Activated CD8-positive, alpha-beta T cell treated with anti-CD3 and anti-CD28 coated beads, Interleukin-2, amount 10 ng/mL, durations not matched to agents 7 days and 5 days (primary cell): ENCODE measurements around the gene AVPR2. TPM values are rescaled to one million over a fixed set of nuclear protein-coding genes. Genes with fewer than 3 reads are reported as not detected.

Source experiments
- ATAC-seq: fragments of 150-1000 bp; cut with Tn5 transposase; one replicate; pipeline ENCODE4 v1.10.0; 2021; ENCODE audit warnings: moderate library complexity
- CTCF ChIA-PET: fragments of 350-600 bp; sonication (Branson Sonifier 250); formaldehyde crosslinking; loops from one replicate; lab custom pipeline; 2021; ENCODE audit warnings: antibody characterized with exemption; lab: Charles Lee
- POLR2A ChIA-PET: fragments of 350-600 bp; sonication (Branson Sonifier 250); formaldehyde crosslinking; loops from one replicate; lab custom pipeline; 2021; ENCODE audit warnings: antibody characterized with exemption; lab: Charles Lee
- DNase-seq: peaks from one replicate; pipeline ENCODE4 v3.0.0-alpha.2; 2020
- H3K27ac Mint-ChIP-seq: one replicate; pipeline ENCODE4 v1.8.0; 2021; ENCODE audit warnings: mild to moderate bottlenecking, mixed read lengths
- H3K27me3 Mint-ChIP-seq: one replicate; pipeline ENCODE4 v1.8.0; 2021; ENCODE audit warnings: low read depth, mixed read lengths
- H3K36me3 Mint-ChIP-seq: one replicate; pipeline ENCODE4 v1.8.0; 2021; ENCODE audit warnings: low read depth, mixed read lengths
- H3K4me1 Mint-ChIP-seq: one replicate; pipeline ENCODE4 v1.8.0; 2021; ENCODE audit warnings: low read depth, mixed read lengths
- H3K4me3 Mint-ChIP-seq: one replicate; pipeline ENCODE4 v1.8.0; 2021; ENCODE audit warnings: mild to moderate bottlenecking, mixed read lengths
- H3K9me3 Mint-ChIP-seq: one replicate; pipeline ENCODE4 v1.8.0; 2022; ENCODE audit warnings: mixed read lengths; ENCODE audit not compliant: insufficient read depth
- total RNA-seq, 2 experiments: library from RNA; stranded (reverse); gene quantifications; one replicate each; pipeline ENCODE4 v1.2.3, GENCODE V29; 2021

The AVPR2 gene
- total RNA-seq, 2 experiments from 2014 or later: not detected

DNA sequence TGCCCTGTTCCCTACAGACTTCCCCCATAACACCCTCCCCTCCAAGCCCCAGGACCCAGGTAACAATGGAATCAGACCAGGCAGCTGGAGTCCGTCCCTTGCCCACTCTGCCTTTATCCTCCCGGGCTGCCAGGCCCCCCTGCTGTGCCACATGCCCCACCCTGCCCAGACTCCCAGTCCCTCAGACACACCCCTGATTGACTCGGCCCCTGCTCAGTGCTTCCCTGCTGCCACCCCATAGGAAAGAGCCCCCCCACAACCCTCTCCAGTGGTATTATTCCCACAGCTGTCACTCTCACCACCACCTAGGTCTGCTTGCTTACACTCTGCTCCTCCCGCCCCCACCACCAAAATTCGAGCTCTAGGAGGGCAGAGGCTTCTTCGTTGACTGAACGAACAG lies 35.1 kb downstream of the AVPR2 start:
- ChIA-PET CTCF (interaction anchor here (1.4 to 2.7 kb wide), 3 partner anchors 8 to 15 kb away, joined by 4 to 10 read pairs (median 6); no protein-coding TSS in a partner anchor), POLR2A (interaction anchor here (1.1 to 1.6 kb wide), 4 partner anchors 10 to 15 kb away, joined by 3 to 5 read pairs (median 4); partner anchors contain the start of gene ARHGAP4)
- no peak overlapping the region for H3K27ac Mint-ChIP-seq
- H3K4me1 Mint-ChIP-seq: peaks cover 25% of the 10 kb centered on the region
- H3K36me3 Mint-ChIP-seq: no peaks in the 10 kb centered on the region
- DNase-seq (no peak), ATAC-seq (no peak)
- H3K27me3 Mint-ChIP-seq: no peaks in the 10 kb centered on the region
- no peaks in the 10 kb centered on the region for H3K9me3 Mint-ChIP-seq
- no peak overlapping the region for H3K4me3 Mint-ChIP-seq

- Mint-ChIP-seq H3K4me3 (peak overlapping the region; percentile 66), H3K36me3 (no peaks in the 10 kb centered on the region), H3K27me3 (no peaks in the 10 kb centered on the region), H3K27ac (peak overlapping the region; percentile 77), H3K4me1 (peaks cover 23% of the 10 kb centered on the region), H3K9me3 (no peaks in the 10 kb centered on the region)
- DNase-seq (no peak), ATAC-seq (peak; percentile 18)
- POLR2A ChIA-PET: interaction anchor here (1.7 kb wide), 1 partner anchor 15 kb away, joined by 11 read pairs; the partner anchor contains the start of gene ARHGAP4
- CTCF ChIA-PET: interaction anchor here (0.9 to 2.0 kb wide), 2 partner anchors 13 to 17 kb away, joined by 4 to 6 read pairs; no protein-coding TSS in a partner anchor
Measured at GRCh38 chrX:153941336-153942252, 37.1 kb downstream of the AVPR2 start.

DNA sequence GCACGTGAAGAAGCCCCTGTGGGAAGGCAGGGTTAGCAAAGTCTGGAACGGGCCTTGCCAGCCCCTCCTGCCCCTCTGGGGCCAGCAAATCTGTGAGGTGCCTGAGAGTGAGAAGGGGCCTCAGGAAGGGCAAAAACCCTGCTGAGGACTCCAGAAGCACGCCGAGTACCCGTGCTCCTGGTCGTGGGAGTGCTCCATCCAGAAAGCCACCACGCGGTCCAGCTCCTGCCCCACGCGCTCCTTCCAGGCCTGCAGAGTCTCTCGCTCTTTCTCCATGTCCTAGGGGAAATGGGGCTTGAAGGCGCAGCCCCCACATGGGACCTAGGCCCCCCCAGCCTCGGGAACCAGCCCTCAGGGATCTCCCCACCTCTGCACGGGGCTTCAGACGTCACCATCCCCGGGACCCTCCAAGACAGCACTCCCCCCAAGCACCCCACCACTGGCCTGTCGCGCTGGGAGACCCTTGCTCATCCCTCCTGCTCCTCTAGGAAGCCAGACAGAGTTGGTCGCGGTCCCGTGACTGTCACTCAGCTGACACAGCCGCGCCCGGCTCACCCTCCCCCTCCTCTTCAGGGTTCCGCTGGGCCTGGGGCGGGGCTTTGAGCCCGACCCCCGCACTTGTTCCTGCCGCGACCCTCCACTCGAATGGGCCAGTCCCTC lies 39.8 kb downstream of the AVPR2 start, which contains the start of gene RENBP:
Gene RENBP, minus strand, starts transcription at position 504 of the 660 bp plus-strand sequence. Its CDS starts 33 bp downstream, at position 471.
- DNase-seq: peak; percentile 51
- POLR2A ChIA-PET: interaction anchor here (0.6 to 6.6 kb wide), 3 partner anchors 17 to 160 kb away, joined by 3 to 84 read pairs (median 4); partner anchors contain the start of gene ARHGAP4
- H3K27me3 Mint-ChIP-seq: no peaks in the 10 kb centered on the region

DNA sequence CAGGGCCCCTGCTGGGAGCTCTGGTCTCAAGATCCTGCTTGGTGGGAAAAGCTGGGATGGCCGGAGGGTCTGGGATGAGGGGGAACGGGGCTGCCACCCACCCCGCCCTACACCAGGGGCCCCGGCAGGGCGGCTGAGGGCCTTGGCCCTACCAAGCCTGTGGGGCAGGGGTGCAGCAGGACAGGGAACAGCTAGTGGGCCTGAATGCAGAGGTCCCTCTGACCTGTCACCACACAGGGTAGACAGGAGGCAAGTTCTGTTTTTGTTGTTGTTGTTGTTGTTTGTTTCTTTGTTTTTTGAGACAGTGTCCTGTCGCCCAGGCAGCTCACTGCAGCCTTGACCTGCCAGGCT lies 40.3 kb downstream of the AVPR2 start:
- peaks cover 14% of the 10 kb centered on the region for H3K36me3 Mint-ChIP-seq
- ATAC-seq (peak; percentile 11), DNase-seq (no peak)
- no peaks in the 10 kb centered on the region for H3K9me3 Mint-ChIP-seq
- H3K27me3 Mint-ChIP-seq: no peaks in the 10 kb centered on the region
- CTCF ChIA-PET: interaction anchor here (10.6 kb wide), 1 partner anchor 19 kb away, joined by 228 read pairs; the partner anchor contains the start of gene ARHGAP4
- H3K27ac Mint-ChIP-seq: no peak overlapping the region
- H3K4me3 Mint-ChIP-seq: peak overlapping the region; percentile 74
- POLR2A ChIA-PET: interaction anchor here (0.6 to 6.6 kb wide), 3 partner anchors 18 to 205 kb away, joined by 3 to 84 read pairs (median 3); partner anchors contain the start of gene ARHGAP4
- H3K4me1 Mint-ChIP-seq: peaks cover 42% of the 10 kb centered on the region

More for the DNA sequence above, 39.8 kb downstream of the AVPR2 start, which contains the start of gene RENBP:
- CTCF ChIA-PET: interaction anchor here (10.6 kb wide), 1 partner anchor 18 kb away, joined by 228 read pairs; the partner anchor contains the start of gene ARHGAP4
- H3K36me3 Mint-ChIP-seq: peaks cover 9% of the 10 kb centered on the region
- peaks cover 40% of the 10 kb centered on the region for H3K4me1 Mint-ChIP-seq
- ATAC-seq: peak; percentile 32
- no peaks in the 10 kb centered on the region for H3K9me3 Mint-ChIP-seq
- peak within 1 kb of the TSS; percentile 74 for H3K4me3 Mint-ChIP-seq
- H3K27ac Mint-ChIP-seq: peak within 1 kb of the TSS; percentile 74

GRCh38 chrX:153945956-153946943 lies 41.8 kb downstream of the AVPR2 start:
- no peaks in the 10 kb centered on the region for H3K9me3 Mint-ChIP-seq

GRCh38 chrX:153947009-153947769 lies 42.7 kb downstream of the AVPR2 start:
- CTCF ChIA-PET: interaction anchor here (0.7 to 10.6 kb wide), 13 partner anchors 9 to 183 kb away, joined by 3 to 228 read pairs (median 4); partner anchors contain the start of genes ARHGAP4, HCFC1, NAA10 and PLXNB3
- POLR2A ChIA-PET: interaction anchor here (0.9 to 6.6 kb wide), 4 partner anchors 11 to 21 kb away, joined by 3 to 84 read pairs (median 5); partner anchors contain the start of gene ARHGAP4
- ATAC-seq: peak; percentile 76
- Mint-ChIP-seq H3K27ac (peak overlapping the region; percentile 82), H3K9me3 (no peaks in the 10 kb centered on the region), H3K4me1 (peaks cover 49% of the 10 kb centered on the region), H3K36me3 (peaks cover 29% of the 10 kb centered on the region), H3K4me3 (no peak overlapping the region), H3K27me3 (no peaks in the 10 kb centered on the region)
- peak; percentile 83 for DNase-seq

More at GRCh38 chrX:153945956-153946943, 41.8 kb downstream of the AVPR2 start:
- Mint-ChIP-seq H3K27me3 (no peaks in the 10 kb centered on the region), H3K36me3 (peaks cover 26% of the 10 kb centered on the region), H3K4me3 (no peak overlapping the region), H3K4me1 (peaks cover 48% of the 10 kb centered on the region), H3K27ac (no peak overlapping the region)
- ChIA-PET POLR2A (interaction anchor here (1.5 to 6.6 kb wide), 2 partner anchors 20 to 22 kb away, joined by 4 to 84 read pairs; partner anchors contain the start of gene ARHGAP4), CTCF (interaction anchor here (0.8 to 10.6 kb wide), 9 partner anchors 10 to 182 kb away, joined by 3 to 228 read pairs (median 4); partner anchors contain the start of genes ARHGAP4, HCFC1, NAA10 and PLXNB3)
- DNase-seq: no peak
- no peak for ATAC-seq

- peaks cover 44% of the 10 kb centered on the region for H3K4me1 Mint-ChIP-seq
- CTCF ChIA-PET: interaction anchor here (1.5 to 10.6 kb wide), 4 partner anchors 19 to 185 kb away, joined by 4 to 228 read pairs (median 16); partner anchors contain the start of gene ARHGAP4
- ATAC-seq: no peak
Measured at GRCh38 chrX:153948002-153948466, 43.6 kb downstream of the AVPR2 start.

DNA sequence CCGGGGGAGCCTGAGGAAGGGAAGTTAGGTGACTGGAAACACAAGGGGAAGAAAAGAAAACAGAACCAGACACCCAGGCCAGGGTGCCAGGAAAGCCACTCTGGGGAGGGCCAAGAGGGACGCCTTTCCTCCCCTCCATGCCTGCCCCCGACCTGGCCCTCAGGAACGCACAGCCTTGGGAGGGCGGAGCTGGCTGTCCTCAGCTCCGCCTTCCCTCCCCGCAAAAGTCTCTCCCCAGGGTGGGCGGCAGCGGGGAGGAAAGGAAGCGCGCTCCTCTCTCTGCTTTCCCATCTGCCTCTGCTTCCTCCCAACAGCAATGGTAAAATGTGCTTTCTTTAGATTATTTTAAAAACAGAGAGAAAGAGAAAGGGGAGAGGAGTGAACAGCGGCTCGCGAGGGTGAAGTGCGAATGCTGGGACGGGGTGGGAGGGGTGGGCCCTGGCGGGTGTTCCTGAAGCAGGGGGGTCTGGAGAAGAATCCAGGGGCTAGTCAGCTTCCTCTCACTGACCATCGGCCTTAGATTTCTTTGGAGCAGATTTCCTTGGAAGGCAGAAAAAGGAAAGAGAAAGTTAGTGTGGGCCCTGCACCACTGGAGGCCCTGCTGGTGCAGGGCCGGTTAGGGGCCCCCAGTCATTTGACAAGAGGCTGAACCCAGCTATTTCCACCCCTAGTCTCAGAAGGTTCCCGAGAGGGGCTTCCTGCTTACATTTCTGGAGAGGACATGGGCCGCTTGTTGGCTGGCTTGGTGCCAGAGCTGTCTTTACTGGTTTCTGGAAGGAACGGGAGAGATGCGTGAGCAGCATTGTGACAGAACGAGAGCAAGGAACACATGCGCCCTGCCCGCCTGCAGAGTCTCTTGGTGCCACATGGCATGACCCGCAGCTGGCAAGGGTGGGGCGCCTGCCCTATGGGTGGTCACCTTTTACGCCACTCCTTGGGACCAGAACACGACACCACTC lies 44.7 kb downstream of the AVPR2 start:
- CTCF ChIA-PET: interaction anchor here (1.5 to 10.6 kb wide), 3 partner anchors 18 to 186 kb away, joined by 4 to 228 read pairs (median 29); partner anchors contain the start of gene ARHGAP4
- no peak for DNase-seq
- H3K36me3 Mint-ChIP-seq: peaks cover 37% of the 10 kb centered on the region
- no peak for ATAC-seq
- peak overlapping the region; percentile 28 for H3K4me3 Mint-ChIP-seq
- H3K27me3 Mint-ChIP-seq: no peaks in the 10 kb centered on the region
- POLR2A ChIA-PET: interaction anchor here (0.7 to 6.6 kb wide), 5 partner anchors 12 to 317 kb away, joined by 3 to 84 read pairs (median 5); partner anchors contain the start of gene ARHGAP4
- H3K27ac Mint-ChIP-seq: peak overlapping the region; percentile 79
- no peaks in the 10 kb centered on the region for H3K9me3 Mint-ChIP-seq
- H3K4me1 Mint-ChIP-seq: peaks cover 44% of the 10 kb centered on the region

More at GRCh38 chrX:153948002-153948466, 43.6 kb downstream of the AVPR2 start:
- no peak for DNase-seq
- Mint-ChIP-seq H3K4me3 (no peak overlapping the region), H3K36me3 (peaks cover 31% of the 10 kb centered on the region), H3K27ac (peak overlapping the region; percentile 72), H3K27me3 (no peaks in the 10 kb centered on the region), H3K9me3 (no peaks in the 10 kb centered on the region)
- POLR2A ChIA-PET: interaction anchor here (1.3 to 6.6 kb wide), 3 partner anchors 17 to 21 kb away, joined by 4 to 84 read pairs (median 6); partner anchors contain the start of gene ARHGAP4
